T-helper 17 cell (primary cell): ENCODE data around the gene RAET1G. TPM values are rescaled to one million over a fixed set of nuclear protein-coding genes. Genes with fewer than 3 reads are reported as not detected.
"Not testable (repeated sequence)": the region's sequence is repeated elsewhere in the genome, so short reads cannot be mapped to it uniquely, and the experiment has no call there.

Experiments used
- ATAC-seq: fragments of 150-1000 bp; cut with Tn5 transposase; 2 replicates; pipeline ENCODE4 v1.10.0; 2021; ENCODE audit warnings: mild to moderate bottlenecking, moderate library complexity
- DNase-seq, 3 donors: peaks; one replicate each; pipeline versions ENCODE4 v3.0.0 to v3.0.0-alpha.2; 2020 to 2021
- H3K9me3 ChIP-seq: one replicate; pipeline ENCODE4 v1.7.0; 2013; ENCODE audit warnings: low read length, mild to moderate bottlenecking; ENCODE audit not compliant: control insufficient read depth, poor library complexity, severe bottlenecking
- H3K27ac Mint-ChIP-seq: one replicate; pipeline ENCODE4 v1.8.0; 2022; ENCODE audit warnings: mild to moderate bottlenecking, moderate library complexity, mixed read lengths
- H3K27me3 Mint-ChIP-seq: one replicate; pipeline ENCODE4 v1.8.0; 2022; ENCODE audit warnings: mixed read lengths
- H3K36me3 Mint-ChIP-seq: one replicate; pipeline ENCODE4 v1.8.0; 2022; ENCODE audit warnings: low read depth, mixed read lengths
- H3K4me1 Mint-ChIP-seq: one replicate; pipeline ENCODE4 v1.8.0; 2022; ENCODE audit warnings: mild to moderate bottlenecking, mixed read lengths
- H3K4me3 Mint-ChIP-seq: one replicate; pipeline ENCODE4 v1.8.0; 2022; ENCODE audit warnings: mild to moderate bottlenecking, moderate library complexity, mixed read lengths
- total RNA-seq, 4 donors: library from RNA in 2 of 4; stranded (reverse) in 2 of 4; gene quantifications; one replicate each; pipeline ENCODE4 v1.2.3 and lab custom pipeline; 2022 to 2026

RAET1G gene
- total RNA-seq, 2 donors from 2014 or later = not detected

DNA sequence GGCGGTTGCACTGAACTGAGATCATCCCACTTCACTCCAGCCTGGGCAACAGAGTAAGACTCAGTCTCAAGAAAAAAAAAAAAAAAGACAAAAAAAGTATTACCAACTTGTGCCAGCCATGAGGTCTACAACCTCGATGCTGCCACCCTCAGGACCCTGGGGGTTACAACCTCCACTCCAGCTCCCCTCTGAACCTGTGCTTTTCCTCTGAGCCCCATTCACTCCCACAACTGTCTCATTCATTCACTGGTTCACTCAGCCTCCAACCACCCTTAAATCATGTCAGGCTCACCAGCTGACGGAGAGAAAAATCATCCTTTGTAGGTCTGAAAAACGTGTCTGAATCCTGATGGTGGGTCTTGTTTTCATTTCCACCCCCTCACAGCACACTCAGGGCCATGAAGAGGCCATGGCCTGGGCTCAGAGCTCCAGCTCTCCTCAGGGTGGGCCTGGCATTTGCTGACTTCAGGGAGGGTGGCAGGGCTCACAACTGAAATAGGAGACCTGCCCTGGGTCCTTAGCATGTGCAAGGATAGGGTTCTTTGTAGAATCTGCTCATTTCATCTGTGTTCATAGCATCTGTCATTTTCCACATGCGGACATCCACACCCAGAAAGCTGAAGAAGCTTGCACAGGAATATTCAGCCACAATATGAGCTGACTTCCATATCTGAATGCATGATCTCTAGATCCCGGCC, 39.0 kb upstream of the RAET1G start:
- DNase-seq (no peak), ATAC-seq (peak; percentile 25)
- no peaks in the 10 kb centered on the region for H3K9me3 ChIP-seq
- Mint-ChIP-seq H3K36me3 (peaks cover 11% of the 10 kb centered on the region), H3K4me3 (no peak overlapping the region), H3K27ac (no peak overlapping the region), H3K4me1 (peaks cover 25% of the 10 kb centered on the region), H3K27me3 (peaks cover 85% of the 10 kb centered on the region)

DNA sequence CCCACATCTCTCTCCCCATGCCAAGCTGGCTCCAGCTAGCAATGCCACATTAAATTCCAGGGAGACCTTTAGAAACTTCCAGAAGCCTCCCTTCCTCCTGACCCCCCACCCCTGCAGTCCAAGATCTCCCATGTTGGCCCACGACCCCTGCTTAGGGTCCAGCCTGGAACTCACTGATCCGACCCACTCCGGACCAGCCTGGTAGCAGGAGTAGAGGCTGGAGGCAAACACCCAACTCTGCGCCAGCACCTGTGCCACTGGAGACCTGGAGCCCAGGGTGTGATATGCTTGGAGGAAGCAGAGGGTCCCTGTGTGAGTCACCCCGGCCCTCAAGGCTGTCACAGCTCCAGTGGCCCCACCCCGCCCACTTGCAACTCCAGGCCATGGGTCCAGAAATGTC, 37.6 kb upstream of the RAET1G start:
- H3K4me3 Mint-ChIP-seq = no peak overlapping the region
- H3K27ac Mint-ChIP-seq = no peak overlapping the region
- H3K36me3 Mint-ChIP-seq = peaks cover 11% of the 10 kb centered on the region
- DNase-seq = no peak
- no peak for ATAC-seq
- H3K4me1 Mint-ChIP-seq = peaks cover 24% of the 10 kb centered on the region
- no peaks in the 10 kb centered on the region for H3K9me3 ChIP-seq
- H3K27me3 Mint-ChIP-seq = peaks cover 88% of the 10 kb centered on the region

DNA sequence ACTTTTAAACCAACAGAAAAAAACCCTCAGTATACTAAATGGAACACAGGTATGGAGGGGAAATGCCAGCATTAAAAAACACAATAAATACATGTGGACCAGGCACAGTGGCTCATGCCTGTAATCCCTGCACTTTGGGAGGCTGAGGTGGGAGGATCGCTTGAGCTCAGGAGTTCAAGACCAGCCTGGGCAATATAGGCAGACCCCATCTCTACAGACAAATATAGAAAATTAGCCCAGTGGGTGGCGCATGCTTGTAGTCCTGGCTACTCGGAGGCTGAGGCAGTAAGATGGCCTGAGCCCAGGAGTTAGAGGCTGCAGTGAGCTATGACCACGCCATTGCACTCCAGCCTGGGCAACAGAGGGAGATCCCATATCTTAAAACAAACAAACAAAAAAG, 36.9 kb upstream of the RAET1G start:
- not testable (repeated sequence) for ATAC-seq, H3K36me3 Mint-ChIP-seq, DNase-seq, H3K4me3 Mint-ChIP-seq, H3K27ac Mint-ChIP-seq, H3K9me3 ChIP-seq
- peaks cover 88% of the 10 kb centered on the region for H3K27me3 Mint-ChIP-seq
- H3K4me1 Mint-ChIP-seq = peaks cover 21% of the 10 kb centered on the region

DNA sequence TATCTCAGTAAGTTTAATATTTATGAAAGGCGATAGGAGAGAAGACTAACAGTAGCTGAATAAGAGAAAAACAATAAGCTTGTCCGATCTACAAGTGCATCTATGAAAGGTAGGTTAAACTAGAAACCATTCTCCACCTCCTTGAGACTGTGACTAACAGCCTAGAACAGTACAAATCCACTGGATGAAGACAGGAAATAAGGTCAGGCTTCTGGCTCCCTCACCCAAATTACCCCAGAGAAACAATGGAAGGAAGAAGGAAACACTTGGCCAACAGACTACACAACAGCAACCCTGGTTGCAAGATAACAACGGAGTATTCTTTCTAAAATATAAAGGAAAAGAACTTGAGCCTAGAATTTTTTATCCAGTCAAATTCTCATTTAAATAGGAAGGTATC, 35.2 kb upstream of the RAET1G start:
- not testable (repeated sequence) for H3K9me3 ChIP-seq, H3K27ac Mint-ChIP-seq, H3K4me3 Mint-ChIP-seq, H3K4me1 Mint-ChIP-seq, H3K36me3 Mint-ChIP-seq, ATAC-seq, DNase-seq
- H3K27me3 Mint-ChIP-seq = peaks cover 80% of the 10 kb centered on the region

DNA sequence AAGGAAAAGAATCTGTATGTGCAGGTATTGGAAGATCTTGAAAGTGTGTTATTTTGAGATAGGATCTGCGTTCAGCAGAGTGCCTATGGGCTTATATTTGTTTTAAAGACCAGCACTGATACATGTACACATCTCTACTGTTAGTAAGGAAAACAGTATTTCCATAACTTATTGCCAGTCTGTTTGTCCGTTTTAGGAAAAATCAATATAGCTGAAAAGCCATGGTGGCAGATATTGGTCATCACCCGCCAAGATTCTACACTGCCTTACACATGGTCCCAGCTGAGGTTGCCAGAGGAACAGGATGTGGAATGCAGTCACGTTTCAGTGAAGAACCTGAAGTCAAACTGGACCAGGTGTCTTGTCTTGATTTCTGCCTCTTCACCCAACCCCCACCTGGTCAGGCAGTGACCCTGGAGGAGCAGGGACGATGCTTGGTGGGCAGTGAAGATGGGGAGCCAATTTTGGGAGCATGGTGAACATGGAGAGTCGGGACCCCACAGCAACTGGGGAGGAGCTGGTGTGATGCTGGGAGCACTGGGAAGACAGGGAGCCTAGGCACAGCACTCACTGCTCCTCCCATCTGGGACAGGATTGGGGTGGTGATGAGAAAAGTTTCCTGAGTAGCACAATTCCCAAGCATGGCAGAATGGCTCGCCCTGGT, 32.9 kb upstream of the RAET1G start:
- DNase-seq, H3K36me3 Mint-ChIP-seq, H3K27ac Mint-ChIP-seq, H3K4me1 Mint-ChIP-seq, H3K4me3 Mint-ChIP-seq, H3K9me3 ChIP-seq, ATAC-seq: not testable (repeated sequence)
- H3K27me3 Mint-ChIP-seq = peaks cover 80% of the 10 kb centered on the region

DNA sequence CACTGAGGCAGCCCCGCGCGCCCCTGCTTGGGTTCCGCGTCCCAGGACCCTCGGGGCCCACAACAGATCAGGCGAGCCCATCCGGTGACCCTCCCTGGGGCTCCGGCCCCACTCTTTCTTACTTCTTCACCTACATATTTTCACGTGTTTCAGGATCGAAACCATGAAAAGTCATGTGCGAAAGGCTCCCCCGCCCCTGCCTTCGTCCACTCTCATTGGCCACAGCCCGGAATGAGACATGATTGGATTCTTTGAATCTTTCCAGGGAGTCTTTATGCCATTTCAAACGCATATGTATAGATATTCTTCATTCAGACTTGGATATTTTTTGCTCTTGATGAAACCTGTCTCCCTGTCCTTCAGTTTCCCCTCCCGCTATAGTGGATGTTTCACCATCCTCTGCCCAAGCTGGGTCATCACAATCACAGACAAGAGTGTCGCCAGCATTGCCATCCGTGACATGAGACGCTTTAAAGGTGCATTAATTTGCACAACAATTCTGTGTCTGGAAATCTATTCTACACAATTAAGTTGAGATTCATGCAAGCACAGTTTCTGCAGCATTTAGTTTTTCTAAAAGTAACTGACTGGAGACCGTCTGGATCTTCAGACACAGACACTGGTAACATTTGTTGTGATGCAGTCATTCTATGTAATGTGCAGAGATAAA, 32.2 kb upstream of the RAET1G start:
- Mint-ChIP-seq H3K4me3 (peak overlapping the region; percentile 12), H3K27me3 (peaks cover 80% of the 10 kb centered on the region)
- ATAC-seq, H3K36me3 Mint-ChIP-seq, DNase-seq, H3K9me3 ChIP-seq, H3K27ac Mint-ChIP-seq, H3K4me1 Mint-ChIP-seq: not testable (repeated sequence)

DNA sequence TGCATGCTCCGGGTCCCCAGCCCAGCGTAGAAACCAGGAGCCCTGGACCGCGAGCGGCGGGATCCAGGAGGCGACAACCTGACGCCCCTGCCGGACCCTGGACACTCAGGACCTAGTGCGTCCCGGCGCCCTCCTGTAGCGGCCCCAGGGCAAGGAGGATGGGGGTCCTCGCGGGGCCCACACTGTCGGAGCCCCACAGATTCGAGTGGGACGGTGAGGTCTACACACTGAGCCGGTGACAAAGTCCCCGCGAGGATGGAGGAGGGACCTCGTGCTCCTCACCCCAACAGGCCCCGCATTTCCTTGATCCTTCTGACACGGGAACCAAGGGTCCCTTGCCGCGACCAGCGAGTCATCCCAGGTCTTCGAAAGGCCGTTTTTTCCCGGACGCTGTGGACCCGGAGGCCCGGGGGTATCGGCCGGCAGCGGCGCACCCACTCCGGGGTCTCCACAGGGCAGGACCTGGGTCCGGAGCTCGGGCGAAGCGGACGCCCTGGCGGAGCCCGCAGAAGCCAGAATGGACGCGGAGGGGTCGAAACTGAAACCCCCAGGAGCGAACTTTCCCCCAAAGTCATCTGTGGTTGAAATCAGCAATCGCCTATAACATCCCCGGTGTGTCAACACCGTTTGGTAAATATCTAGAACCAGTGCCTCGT, 31.5 kb upstream of the RAET1G start:
- ATAC-seq = not testable (repeated sequence)

DNA sequence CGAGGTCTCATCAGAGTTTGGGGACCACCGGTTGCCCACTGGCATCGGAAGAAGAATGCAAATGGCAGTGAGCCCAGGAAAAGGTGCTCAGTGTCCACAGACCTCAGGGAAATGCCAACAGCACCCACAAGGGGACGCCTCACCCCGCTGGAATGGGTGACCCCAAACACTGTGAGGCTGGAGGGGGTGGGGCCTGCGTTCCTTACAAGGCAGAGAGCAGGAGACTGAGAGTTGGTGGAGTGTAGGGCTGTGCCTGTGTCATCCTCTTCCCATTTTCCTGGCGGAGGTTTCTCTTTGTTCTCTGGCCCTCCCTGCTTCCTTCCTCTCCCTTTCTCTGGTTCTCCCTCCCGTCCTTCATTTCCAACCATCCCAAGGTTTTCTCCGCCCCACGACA, 31.0 kb upstream of the RAET1G start:
- H3K9me3 ChIP-seq, H3K36me3 Mint-ChIP-seq, H3K4me1 Mint-ChIP-seq, H3K4me3 Mint-ChIP-seq, H3K27ac Mint-ChIP-seq, DNase-seq: not testable (repeated sequence)
- H3K27me3 Mint-ChIP-seq = peaks cover 79% of the 10 kb centered on the region
- peak; percentile 84 for ATAC-seq

More for the DNA sequence above, 31.5 kb upstream of the RAET1G start:
- H3K27me3 Mint-ChIP-seq = peaks cover 80% of the 10 kb centered on the region
- H3K4me3 Mint-ChIP-seq, H3K27ac Mint-ChIP-seq, H3K4me1 Mint-ChIP-seq, H3K36me3 Mint-ChIP-seq, DNase-seq, H3K9me3 ChIP-seq: not testable (repeated sequence)

DNA sequence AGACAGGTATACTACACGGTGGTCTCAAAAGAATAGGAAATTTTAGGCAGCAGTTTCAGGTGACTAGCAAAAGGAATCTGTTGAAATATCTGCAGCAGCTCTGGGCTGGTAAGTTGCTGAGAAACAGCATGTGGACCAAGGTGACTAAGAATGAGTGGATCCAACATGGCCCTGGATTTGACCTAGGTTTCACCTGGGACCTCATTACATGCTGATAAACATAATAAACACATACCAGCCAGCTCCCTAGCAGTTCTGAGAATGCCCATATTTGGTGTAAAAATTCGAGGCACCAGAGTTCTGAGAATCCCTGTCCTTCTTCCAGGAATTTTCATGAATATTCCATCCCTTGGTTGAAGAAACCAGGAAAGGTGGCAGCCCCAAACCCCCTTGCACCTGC, 30.5 kb upstream of the RAET1G start:
- not testable (repeated sequence) for H3K4me1 Mint-ChIP-seq, H3K9me3 ChIP-seq, H3K36me3 Mint-ChIP-seq, H3K4me3 Mint-ChIP-seq, DNase-seq, H3K27ac Mint-ChIP-seq, ATAC-seq
- H3K27me3 Mint-ChIP-seq = peaks cover 78% of the 10 kb centered on the region

DNA sequence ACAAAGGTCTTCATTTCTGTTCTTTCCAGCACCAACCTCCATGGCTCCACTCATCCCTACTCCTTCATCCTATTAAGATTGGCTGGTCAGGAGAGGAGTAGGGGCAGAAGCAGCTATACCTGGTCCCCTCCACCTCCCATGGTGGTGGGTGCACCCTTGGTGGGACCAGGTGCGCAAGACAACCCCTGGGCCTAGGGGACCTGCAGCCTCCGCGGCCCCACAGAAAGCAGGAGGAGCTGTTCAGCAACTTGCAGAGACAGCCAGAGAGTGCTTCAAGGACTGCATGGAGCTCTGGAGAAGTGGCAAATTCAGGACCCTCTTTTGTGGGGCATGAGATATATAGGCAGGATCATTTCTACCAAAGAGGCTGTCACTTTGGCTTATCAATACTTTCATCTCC, 28.7 kb upstream of the RAET1G start:
- Mint-ChIP-seq H3K4me3 (no peak overlapping the region), H3K27ac (no peak overlapping the region), H3K4me1 (peaks cover 10% of the 10 kb centered on the region), H3K36me3 (peaks cover 7% of the 10 kb centered on the region), H3K27me3 (peaks cover 84% of the 10 kb centered on the region)
- DNase-seq (no peak), ATAC-seq (no peak)
- no peaks in the 10 kb centered on the region for H3K9me3 ChIP-seq

DNA sequence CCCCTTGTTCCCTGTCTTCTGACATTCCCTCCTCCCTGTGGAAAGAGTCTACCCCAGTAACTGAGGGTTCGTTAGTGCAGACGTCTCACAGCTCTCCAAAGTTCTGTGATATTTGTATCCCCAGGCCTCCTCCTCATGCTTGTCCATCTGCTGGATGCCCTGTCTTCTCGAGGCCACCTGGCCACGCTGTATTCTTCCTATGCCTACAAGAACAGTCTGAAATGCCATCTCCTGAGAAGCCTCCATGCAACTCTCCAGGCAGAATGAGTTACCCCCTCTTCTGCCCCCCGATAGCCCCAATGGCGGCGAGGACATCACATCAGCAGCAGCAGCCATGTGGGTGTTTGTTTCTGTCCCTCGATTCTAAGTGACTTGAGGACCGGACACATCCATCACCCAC, 28.2 kb upstream of the RAET1G start:
- no peak for ATAC-seq

DNA sequence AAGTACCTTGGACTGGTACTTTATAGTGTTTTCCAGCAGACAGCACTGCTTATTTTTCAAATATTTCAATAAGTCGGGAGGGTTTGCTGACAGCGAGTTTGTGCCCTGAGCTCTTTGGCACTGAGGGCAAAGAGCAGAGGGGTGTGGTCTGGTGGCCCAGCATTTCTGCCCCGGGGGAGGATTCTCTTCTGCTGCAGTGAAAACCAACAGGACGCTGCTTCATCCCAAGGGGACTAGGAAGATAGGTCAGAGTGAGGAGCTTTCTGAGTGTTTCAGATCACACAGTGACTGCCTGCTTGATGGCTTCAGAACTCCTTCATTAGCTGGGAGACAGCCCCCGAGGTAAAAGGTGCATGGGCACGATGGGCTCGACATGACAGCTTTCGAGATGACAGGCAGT, 27.5 kb upstream of the RAET1G start:
- no peak overlapping the region for H3K27ac Mint-ChIP-seq
- H3K4me3 Mint-ChIP-seq = no peak overlapping the region
- H3K36me3 Mint-ChIP-seq = peaks cover 7% of the 10 kb centered on the region
- H3K27me3 Mint-ChIP-seq = peaks cover 78% of the 10 kb centered on the region
- no peaks in the 10 kb centered on the region for H3K9me3 ChIP-seq
- peaks cover 8% of the 10 kb centered on the region for H3K4me1 Mint-ChIP-seq
- DNase-seq (no peak), ATAC-seq (no peak)

More for the DNA sequence above, 28.2 kb upstream of the RAET1G start:
- peaks cover 7% of the 10 kb centered on the region for H3K36me3 Mint-ChIP-seq
- H3K4me3 Mint-ChIP-seq = peak overlapping the region; percentile 33
- peaks cover 10% of the 10 kb centered on the region for H3K4me1 Mint-ChIP-seq
- no peaks in the 10 kb centered on the region for H3K9me3 ChIP-seq
- DNase-seq = no peak
- peaks cover 85% of the 10 kb centered on the region for H3K27me3 Mint-ChIP-seq
- H3K27ac Mint-ChIP-seq = peak overlapping the region; percentile 29

DNA sequence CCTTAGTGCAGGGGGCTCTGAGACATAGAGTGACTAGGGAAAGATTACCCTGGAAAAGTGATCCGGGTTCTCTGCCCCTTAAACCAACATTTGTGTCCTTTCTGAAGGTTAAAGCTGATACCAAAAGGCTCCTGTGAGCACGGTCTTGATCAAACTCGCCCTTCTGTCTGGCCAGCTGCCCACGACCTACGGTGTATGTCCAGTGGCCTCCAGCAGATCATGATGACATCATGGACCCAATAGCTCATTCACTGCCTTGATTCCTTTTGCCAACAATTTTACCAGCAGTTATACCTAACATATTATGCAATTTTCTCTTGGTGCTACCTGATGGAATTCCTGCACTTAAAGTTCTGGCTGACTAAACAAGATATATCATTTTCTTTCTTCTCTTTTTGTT, 25.7 kb upstream of the RAET1G start:
- H3K27ac Mint-ChIP-seq = no peak overlapping the region
- H3K27me3 Mint-ChIP-seq = peaks cover 67% of the 10 kb centered on the region
- ATAC-seq (no peak), DNase-seq (no peak)
- H3K9me3 ChIP-seq = no peaks in the 10 kb centered on the region
- no peak overlapping the region for H3K4me3 Mint-ChIP-seq
- peaks cover 7% of the 10 kb centered on the region for H3K36me3 Mint-ChIP-seq
- peaks cover 7% of the 10 kb centered on the region for H3K4me1 Mint-ChIP-seq
